AG08396 (cell line): Measurements from ENCODE around the gene H1-8.
A peak's percentile ranks its signal among the peaks of the same experiment; 100 is the strongest.
"Not testable (repeated sequence)": the region's sequence is repeated elsewhere in the genome, so short reads cannot be mapped to it uniquely, and the experiment has no call there.

Source experiments
- DNase-seq: peaks from one replicate; pipeline ENCODE4 v3.0.0; 2012; ENCODE audit warnings: low spot score, mixed read lengths

Gene H1-8

DNA sequence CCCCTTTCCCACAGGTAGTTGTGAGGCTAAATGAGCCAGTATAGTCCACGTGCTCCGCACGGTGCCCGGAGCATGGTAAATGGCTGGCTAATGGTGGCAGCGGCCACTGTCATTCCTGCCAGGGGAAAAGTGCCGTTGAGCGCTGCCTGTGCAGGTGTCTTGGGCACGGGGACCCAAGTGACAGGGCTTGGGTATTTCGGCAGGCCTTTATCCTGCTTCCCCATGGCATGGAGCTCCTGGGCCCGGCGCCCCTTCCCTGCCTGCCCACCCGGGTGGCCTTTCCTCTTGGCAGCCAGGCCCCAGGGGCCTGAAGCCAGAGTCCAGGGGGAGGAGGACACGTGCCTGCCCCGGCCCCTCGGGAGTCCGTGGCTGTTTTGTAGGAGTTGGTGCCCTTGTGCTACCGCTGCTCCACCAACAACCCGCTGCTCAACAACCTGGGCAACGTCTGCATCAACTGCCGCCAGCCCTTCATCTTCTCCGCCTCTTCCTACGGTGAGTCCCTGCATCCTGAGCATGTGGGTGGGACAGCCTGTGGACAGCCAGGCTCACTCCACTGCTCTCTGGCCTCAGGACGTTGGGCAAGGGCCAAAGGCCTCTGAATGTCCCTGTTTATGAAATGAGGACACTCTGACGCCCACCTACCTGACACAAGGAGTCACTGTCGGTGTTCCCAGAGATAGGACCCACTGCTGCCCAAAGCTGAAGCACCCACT lies 27.7 kb upstream of the H1-8 start:
- DNase-seq, result not testable (repeated sequence)

DNA sequence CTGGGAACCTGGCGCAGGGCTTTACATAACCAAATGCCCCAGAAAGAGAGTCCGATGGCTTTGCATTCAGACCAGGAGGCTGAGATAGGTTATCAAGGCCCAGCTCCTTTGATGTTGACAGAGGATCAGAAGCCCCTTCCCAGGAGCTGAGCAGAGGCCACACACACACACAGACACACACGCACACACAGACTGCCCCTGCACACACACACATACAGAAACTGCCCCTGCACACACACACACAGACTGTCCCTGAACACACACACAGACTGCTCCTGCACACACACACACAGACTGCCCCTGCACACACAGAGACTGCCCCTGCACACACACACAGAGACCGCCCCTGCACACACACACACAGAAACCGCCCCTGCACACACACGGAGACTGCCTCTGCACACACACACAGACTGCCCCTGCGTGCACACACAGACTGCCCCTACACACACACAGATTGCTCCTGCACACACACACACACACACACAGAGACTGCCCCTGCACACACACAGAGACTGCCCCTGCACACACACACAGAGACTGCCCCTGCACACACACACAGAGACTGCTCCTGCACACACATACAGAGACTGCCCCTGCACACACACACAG lies 27.0 kb upstream of the H1-8 start:
- not testable (repeated sequence) for DNase-seq

DNA sequence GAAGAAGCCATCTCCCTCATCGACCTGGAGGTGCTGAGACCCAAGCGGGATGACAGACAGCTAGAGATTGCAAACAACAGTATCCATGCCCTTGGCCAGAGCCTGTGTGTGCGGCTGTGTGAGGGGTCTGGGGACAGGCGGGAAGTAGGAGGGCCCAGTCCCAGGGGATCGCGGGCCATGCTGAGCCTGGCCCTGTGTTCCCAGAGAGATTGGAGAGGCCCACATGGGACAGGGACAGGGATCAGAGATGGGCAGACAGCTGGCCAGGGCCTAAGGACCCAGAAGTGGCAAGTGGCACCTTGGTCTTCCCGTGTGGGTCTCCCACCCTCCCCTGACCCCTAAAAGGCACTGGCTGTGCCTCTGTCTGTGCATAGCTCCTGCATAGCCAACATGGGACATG lies 25.5 kb upstream of the H1-8 start:
- DNase-seq, result no peak

DNA sequence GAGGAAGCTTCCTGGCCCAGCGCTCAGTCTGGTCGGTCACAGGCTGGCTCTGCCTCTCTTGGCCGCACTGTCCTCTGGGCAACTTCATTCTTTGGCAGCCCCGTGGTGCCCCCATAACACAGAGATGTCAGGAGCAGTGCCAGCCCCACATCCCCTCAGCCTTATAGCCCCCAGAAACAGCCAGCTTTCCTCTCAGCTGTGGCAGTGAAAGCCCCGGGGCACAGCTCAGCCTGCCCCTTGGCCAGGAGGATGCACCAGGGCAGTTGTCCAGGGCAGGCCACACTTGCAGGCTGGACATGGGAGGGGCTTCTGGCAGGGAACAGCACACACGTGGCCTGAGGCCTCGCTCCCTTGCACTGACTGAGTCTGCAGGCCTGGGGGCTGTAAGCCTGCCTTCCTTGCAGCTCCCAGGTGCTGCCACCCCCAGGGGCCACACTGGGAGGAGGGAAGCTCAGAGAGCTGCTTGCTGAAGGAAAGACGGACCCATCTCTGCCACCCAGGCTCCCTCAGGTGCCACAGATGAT lies 24.9 kb upstream of the H1-8 start:
- DNase-seq, result no peak

DNA sequence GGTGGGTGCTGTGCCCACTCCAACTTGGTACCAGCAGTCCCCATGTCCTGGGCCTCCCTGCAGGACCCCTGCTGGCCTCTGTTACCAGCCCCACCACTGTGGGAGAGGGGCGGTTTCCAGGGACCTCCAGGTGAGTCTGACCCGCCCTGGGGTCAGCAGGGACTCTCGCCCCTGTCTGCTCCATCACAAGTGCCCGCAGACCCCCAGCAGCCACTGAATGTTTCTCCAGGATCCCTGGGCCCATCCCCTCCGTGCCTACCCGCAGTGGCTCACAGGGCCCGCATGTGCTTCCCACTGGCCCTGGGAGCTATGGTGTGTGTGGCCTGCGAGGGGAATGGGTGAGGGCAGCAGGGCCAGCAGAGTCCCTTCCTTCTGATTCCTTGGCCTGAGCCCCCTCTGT lies 24.4 kb upstream of the H1-8 start:
- no peak for DNase-seq

DNA sequence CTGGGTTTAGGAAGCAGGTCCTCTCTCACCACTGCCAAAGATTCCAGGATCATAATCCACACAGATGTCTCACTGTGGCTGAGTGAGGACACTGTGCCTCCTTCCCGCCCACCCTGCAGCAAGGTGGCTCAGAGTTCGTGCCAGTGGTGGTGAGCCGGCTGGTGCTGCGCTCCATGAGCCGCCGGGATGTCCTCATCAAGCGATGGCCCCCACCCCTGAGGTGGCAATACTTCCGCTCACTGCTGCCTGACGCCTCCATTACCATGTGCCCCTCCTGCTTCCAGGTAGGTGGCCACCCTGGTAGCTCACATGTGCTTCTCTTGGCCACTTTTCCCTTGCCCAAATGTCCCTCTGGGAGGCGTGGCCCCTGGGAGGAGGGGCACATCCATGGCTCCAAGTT lies 23.5 kb upstream of the H1-8 start:
- no peak for DNase-seq

DNA sequence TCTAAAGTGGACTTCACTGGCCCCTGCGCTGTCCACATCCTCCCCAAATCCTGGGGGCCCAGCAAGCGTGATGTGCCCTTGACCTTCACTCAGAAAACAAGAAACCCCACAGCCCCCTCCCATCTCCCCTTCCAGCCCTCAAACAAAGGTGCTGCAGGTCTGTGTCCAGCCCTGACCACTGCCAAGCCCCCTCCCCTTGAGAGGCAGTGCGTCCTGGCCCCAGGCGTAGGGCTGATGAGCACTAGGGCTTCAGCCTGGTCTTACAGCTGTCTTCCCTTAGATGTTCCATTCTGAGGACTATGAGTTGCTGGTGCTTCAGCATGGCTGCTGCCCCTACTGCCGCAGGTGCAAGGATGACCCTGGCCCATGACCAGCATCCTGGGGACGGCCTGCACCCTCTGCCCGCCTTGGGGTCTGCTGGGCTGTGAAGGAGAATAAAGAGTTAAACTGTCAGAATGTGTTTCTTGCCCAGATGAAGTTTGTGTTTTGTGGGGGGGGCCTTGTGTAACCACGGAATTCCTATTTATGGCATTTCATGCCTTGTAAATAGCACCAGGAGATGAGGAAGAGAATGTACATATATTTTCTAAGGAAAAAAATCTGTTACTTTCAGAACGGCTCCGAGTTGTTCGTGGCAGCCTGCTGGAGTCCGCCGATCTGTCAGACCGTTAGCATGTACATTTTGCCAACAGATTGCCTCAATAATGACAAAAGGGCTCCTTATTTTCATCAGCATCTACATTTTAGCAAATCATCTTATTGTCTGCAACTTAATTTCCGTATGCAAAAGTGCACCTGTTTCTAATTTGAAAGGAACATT lies 22.9 kb upstream of the H1-8 start:
- no peak for DNase-seq

DNA sequence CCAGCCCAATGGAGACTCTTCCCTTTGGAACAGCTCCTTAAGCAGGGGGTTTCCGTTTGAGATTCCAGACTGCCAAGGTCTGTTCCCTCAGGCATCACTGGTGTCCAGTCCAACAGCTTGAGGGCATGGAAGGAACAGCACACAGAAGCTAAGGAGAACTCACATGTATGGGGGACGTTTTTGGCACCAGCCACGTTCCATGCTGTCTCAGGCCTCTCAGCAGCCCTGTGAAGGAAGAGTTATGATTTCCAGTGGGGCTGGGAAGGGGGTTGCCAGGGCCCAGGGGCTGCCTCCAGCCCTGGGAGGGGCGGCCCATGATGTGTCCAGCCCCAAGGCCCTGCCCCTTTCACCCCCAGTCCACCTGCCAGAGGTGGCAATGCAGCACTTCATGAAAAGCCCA lies 22.0 kb upstream of the H1-8 start:
- no peak for DNase-seq

DNA sequence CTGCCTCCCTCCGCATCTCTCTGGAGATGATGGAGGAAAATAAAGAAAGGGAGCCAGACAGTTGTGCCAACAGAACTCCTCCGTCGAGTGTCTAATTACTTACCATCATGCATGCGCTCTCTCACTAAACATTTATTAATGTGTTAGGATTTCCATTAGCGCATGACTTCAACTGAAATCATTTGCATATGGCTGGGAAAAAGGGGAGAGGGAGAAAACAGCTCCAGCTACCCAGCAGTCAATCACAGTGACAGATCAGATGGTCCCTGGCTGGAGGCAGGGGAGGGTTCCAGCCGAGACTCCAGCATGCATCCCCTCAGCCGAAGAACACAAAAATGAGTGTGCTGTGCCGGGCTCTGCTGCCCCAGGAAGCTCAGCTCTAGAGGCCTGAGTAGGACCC lies 21.4 kb upstream of the H1-8 start:
- no peak for DNase-seq

DNA sequence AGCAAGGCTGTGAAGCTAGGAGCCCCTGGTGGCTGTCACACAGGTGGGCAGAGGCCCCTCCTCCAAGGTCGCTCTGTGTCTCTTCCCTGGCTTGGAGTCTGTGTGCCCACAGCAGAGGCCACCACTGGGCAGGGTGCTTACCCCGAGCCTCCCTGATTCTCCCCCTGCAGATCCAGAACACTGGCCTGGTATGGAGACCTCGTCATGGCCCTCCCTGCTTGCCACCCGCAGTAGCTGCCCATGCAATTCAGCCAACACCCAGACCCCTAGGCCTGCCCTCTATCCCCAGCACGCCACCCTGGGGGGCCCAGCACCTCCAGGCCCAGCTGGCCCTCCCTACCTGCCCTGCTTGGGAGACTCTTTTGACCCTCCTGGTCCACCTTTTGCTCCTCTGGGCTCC lies 20.0 kb upstream of the H1-8 start:
- DNase-seq, result no peak

DNA sequence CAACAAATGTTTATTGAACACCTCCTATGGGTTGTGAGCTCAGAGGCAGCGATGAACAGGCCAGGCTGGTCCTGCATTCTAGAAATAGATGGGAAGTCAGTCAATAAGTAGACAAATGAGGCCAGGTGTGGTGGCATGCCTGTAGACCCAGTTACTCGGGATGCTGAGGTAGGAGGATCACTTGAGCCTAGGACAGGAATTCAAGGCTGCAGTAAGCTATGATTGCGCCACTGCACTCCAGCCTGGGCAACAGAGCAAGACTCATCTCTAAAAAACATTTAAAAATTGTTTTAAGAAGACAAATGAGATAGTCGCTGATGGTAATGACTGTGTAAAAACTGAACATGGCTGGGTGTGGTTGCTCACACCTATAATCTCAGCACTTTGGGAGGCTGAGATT lies 18.9 kb upstream of the H1-8 start:
- no peak for DNase-seq

DNA sequence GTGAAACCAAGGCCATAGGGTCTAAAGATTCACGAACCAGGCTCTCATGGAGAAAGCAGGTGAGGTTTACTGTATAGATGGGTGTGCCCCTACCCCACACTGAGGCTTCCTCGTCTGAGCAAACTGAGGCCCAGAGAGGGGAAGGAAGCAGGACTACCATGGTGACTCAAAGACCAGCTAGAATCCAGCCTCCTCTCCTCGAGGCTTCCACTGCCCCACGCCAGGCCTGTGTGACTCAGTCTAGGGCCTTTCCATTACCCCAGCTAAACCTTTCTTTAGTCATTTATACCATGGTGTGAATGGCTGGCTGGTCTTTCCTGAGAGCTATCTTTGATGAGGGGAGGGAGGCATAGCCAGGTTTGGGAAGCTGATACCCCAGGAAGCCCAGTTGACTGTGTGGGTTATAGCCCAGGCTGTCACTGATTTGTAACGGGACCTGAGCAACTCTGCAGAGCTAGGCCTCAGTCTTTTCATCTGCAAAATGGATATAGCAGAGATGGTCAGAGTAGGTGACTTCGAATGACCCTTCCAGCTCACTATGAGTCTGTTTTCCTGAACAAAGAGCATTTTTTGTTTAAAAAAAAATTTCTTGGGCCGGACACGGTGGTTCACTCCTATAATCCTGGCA lies 17.5 kb upstream of the H1-8 start:
- DNase-seq, result peak; percentile 65

DNA sequence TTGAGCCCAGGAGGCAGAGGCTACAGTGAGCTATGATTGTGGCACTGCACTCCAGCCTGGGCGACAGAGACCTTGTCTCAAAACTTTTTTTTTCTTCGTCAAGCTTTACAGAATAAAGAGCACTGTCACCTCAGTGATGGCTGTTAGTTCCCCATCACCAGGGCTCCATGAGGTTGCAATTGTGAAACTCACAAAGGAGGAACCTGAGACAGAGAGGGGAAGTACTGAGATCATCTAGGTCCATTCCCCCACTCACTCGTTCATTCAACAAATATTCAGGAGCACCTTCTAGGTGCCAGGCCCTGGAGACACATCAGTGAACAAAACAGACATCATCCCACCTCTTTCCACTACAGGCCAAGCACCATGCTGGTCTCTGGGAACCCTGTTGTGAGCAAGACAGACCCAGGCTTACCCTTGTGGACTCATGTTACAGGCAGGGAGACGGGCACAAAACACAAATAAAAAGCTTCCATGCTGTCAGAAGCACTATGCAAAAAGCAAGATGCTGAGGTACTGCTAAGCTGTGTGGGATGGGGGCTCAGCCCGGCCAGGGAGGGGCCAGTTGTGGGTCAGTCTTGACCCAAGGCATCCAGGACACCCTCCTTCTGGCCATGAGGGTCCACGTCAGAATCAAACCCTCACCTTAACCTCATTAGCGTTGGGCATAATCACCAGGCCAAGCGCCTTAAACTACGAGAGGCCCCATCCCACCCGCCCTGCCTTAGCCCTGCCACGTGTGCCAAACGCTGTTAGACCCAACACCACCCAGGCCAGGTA lies 16.7 kb upstream of the H1-8 start:
- no peak for DNase-seq

DNA sequence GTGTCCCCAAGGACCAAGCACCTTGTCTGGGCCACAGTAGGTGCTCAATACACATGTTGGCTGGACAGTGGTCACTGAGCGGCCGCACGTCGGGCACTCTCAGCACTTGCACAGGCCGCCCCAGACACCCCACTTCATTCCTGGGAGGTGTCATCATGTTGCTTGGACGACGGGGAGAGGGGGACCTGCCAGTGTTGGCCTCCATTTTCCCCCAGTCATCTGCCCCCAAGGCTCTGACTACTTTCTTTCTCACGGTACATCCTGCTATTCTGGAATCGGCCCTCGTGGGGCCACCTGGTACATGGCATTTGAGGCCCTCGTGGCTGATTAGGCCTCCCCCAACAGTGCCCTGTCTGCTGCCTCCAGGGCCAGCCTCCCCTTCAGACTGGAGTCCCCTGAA lies 15.7 kb upstream of the H1-8 start:
- no peak for DNase-seq

DNA sequence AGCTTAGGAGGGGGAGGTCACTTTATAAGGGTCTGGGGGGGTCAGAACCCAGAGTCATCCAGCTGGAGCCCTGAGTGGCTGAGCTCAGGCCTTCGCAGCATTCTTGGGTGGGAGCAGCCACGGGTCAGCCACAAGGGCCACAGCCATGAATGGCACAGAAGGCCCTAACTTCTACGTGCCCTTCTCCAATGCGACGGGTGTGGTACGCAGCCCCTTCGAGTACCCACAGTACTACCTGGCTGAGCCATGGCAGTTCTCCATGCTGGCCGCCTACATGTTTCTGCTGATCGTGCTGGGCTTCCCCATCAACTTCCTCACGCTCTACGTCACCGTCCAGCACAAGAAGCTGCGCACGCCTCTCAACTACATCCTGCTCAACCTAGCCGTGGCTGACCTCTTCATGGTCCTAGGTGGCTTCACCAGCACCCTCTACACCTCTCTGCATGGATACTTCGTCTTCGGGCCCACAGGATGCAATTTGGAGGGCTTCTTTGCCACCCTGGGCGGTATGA lies 14.3 kb upstream of the H1-8 start, which contains the start of gene RHO:
TSS of gene RHO (plus strand) at position 51 of the 512 bp plus-strand sequence. CDS start at position 146, 95 bp downstream.
- no peak for DNase-seq

DNA sequence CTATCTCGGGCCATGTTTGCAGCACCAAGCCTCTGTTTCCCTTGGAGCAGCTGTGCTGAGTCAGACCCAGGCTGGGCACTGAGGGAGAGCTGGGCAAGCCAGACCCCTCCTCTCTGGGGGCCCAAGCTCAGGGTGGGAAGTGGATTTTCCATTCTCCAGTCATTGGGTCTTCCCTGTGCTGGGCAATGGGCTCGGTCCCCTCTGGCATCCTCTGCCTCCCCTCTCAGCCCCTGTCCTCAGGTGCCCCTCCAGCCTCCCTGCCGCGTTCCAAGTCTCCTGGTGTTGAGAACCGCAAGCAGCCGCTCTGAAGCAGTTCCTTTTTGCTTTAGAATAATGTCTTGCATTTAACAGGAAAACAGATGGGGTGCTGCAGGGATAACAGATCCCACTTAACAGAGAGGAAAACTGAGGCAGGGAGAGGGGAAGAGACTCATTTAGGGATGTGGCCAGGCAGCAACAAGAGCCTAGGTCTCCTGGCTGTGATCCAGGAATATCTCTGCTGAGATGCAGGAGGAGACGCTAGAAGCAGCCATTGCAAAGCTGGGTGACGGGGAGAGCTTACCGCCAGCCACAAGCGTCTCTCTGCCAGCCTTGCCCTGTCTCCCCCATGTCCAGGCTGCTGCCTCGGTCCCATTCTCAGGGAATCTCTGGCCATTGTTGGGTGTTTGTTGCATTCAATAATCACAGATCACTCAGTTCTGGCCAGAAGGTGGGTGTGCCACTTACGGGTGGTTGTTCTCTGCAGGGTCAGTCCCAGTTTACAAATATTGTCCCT lies 13.4 kb upstream of the H1-8 start:
- no peak for DNase-seq

DNA sequence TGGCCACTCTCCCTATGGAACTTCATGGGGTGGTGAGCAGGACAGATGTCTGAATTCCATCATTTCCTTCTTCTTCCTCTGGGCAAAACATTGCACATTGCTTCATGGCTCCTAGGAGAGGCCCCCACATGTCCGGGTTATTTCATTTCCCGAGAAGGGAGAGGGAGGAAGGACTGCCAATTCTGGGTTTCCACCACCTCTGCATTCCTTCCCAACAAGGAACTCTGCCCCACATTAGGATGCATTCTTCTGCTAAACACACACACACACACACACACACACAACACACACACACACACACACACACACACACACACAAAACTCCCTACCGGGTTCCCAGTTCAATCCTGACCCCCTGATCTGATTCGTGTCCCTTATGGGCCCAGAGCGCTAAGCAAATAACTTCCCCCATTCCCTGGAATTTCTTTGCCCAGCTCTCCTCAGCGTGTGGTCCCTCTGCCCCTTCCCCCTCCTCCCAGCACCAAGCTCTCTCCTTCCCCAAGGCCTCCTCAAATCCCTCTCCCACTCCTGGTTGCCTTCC lies 12.7 kb upstream of the H1-8 start:
- DNase-seq, result peak; percentile 70

DNA sequence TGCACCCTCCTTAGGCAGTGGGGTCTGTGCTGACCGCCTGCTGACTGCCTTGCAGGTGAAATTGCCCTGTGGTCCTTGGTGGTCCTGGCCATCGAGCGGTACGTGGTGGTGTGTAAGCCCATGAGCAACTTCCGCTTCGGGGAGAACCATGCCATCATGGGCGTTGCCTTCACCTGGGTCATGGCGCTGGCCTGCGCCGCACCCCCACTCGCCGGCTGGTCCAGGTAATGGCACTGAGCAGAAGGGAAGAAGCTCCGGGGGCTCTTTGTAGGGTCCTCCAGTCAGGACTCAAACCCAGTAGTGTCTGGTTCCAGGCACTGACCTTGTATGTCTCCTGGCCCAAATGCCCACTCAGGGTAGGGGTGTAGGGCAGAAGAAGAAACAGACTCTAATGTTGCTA lies 12.2 kb upstream of the H1-8 start:
- no peak for DNase-seq

DNA sequence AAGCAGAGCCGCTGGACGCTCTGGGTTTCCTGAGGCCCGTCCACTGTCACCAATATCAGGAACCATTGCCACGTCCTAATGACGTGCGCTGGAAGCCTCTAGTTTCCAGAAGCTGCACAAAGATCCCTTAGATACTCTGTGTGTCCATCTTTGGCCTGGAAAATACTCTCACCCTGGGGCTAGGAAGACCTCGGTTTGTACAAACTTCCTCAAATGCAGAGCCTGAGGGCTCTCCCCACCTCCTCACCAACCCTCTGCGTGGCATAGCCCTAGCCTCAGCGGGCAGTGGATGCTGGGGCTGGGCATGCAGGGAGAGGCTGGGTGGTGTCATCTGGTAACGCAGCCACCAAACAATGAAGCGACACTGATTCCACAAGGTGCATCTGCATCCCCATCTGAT lies 11.3 kb upstream of the H1-8 start:
- DNase-seq, result no peak

DNA sequence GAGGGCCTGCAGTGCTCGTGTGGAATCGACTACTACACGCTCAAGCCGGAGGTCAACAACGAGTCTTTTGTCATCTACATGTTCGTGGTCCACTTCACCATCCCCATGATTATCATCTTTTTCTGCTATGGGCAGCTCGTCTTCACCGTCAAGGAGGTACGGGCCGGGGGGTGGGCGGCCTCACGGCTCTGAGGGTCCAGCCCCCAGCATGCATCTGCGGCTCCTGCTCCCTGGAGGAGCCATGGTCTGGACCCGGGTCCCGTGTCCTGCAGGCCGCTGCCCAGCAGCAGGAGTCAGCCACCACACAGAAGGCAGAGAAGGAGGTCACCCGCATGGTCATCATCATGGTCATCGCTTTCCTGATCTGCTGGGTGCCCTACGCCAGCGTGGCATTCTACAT lies 10.7 kb upstream of the H1-8 start:
- no peak for DNase-seq
